AG10803 (cell line): Measurements from ENCODE around the gene MLH1.
A peak's percentile ranks its signal among the peaks of the same experiment; 100 is the strongest.
"Not testable (repeated sequence)": the region's sequence is repeated elsewhere in the genome, so short reads cannot be mapped to it uniquely, and the experiment has no call there.

Experiments used
- DNase-seq: peaks from one replicate; pipeline ENCODE4 v3.0.0; 2010; ENCODE audit warnings: low read depth
- H3K4me3 ChIP-seq: 2 replicates; pipeline ENCODE4 v1.5.1; 2011; ENCODE audit warnings: mild to moderate bottlenecking, low read length, control low read depth
- CTCF ChIP-seq: conservative IDR thresholded peaks from 2 replicates; pipeline ENCODE4 v1.5.1; 2011; ENCODE audit warnings: mild to moderate bottlenecking, low read length, control low read depth, inconsistent platforms

MLH1 gene

DNA sequence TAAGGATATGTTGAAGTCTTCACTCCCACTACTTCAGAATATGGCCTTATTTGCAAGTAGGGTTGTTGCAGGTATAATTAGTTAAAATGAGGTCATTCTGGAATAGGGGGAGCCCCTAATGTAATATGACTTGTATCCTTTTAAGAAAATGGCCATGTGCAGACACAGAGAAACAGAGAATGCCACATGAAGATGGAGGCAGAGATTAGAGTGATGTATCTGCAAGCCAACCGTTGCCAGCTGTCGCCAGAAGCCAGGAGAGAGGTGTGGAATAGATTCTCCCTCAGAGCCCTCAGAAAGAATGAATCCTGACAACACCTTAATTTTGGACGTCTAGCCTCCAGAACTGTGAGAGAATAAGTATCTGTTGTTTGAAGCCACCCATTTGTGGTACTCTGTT, 37.2 kb upstream of the MLH1 start:
- H3K4me3 ChIP-seq: no peak overlapping the region
- DNase-seq: no peak
- TF ChIP-seq CTCF: no peak

- no peak overlapping the region for H3K4me3 ChIP-seq
- DNase-seq: no peak
These were observed 36.3 kb upstream of the MLH1 start for GRCh38 chr3:36957063-36957462.

GRCh38 chr3:36957862-36958686, 35.2 kb upstream of the MLH1 start:
- TF ChIP-seq CTCF: no peak
- DNase-seq: peak; percentile 44
- no peak overlapping the region for H3K4me3 ChIP-seq

More at GRCh38 chr3:36957063-36957462, 36.3 kb upstream of the MLH1 start:
- no peak for TF ChIP-seq CTCF

- no peak overlapping the region for H3K4me3 ChIP-seq
- DNase-seq: no peak
- TF ChIP-seq CTCF: no peak
These were observed 33.5 kb upstream of the MLH1 start for GRCh38 chr3:36959821-36960220.

DNA sequence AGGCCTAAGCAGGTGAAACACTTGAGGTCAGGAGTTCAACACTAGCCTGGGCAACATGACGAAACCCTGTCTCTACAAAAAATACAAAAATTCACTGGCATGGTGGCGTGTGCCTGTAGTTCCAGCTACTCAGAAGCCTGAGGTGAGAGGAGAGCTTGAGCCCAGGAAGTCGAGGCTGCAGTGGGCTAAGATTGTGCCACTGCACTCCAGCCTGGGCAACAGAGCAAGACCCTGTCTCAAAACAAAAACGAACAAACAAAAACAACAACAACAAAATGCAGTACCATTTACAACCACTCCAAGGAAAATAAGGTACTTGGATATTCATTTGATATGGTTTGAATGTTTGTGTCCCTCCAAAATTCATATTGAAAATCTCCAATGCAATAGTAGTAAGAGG, 32.8 kb upstream of the MLH1 start:
- H3K4me3 ChIP-seq: no peak overlapping the region
- no peak for TF ChIP-seq CTCF
- no peak for DNase-seq

- not testable (repeated sequence) for H3K4me3 ChIP-seq, DNase-seq
These were observed 30.3 kb upstream of the MLH1 start for GRCh38 chr3:36963008-36963407.

GRCh38 chr3:36964331-36964730, 29.0 kb upstream of the MLH1 start:
- TF ChIP-seq CTCF: no peak
- no peak overlapping the region for H3K4me3 ChIP-seq
- no peak for DNase-seq

DNA sequence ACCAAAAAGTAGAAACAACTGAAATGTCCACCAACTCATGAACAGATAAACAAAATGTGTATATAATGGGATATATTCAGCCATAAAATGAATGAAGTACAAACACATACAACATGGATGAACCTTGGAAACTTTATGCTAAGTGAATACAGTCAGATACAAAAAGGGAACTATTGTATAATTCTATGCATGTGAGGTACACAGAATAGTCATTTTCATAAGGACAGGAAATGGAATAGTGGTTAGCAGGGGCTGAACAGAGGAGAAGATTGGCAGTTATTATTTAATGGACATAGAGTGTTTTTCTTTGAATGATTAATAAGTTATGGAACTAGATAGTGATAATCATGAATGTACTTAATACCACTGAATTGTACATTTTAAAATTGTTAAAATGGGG, 28.5 kb upstream of the MLH1 start:
- H3K4me3 ChIP-seq: no peak overlapping the region
- TF ChIP-seq CTCF: no peak
- DNase-seq: no peak
